ENCODE data around the gene ZBTB20. TPM values are rescaled to one million over a fixed set of nuclear protein-coding genes. Genes with fewer than 3 reads are reported as not detected.

The ZBTB20 gene
- total and polyA plus RNA-seq, 10 of the 15 experiments (the other 5 are each of a cell fraction or from before 2014, with no cell fraction given): 0.20 to 5.5 (median 2.2) TPM

GRCh38 chr3:114363554-114364202 is 783.4 kb downstream of the ZBTB20 start (continued):
- TF ChIP-seq PRDM15 (CRISPR knock-in tag; IDR thresholded peaks at IDR 0.05) (no peak), SP1 (IDR thresholded peaks at IDR 0.05; ENCODE audit: low read depth, low read length) (no peak), EP300 (IDR thresholded peaks at IDR 0.05; ENCODE audit: borderline replicate concordance in 1 of 2, control insufficient read depth in 1 of 2, low read depth in 2 of 2, low read length in 2 of 2) (no peak), MYB (IDR thresholded peaks at IDR 0.05; ENCODE audit: borderline replicate concordance, low read depth, low read length) (no peak), IKZF1 (conservative IDR thresholded peaks at IDR 0.05) (no peak), NBN (IDR thresholded peaks at IDR 0.05) (no peak), SREBF1 (IDR thresholded peaks at IDR 0.05; ENCODE audit: low read length) (no peak), NFXL1 (IDR thresholded peaks at IDR 0.05; ENCODE audit: borderline replicate concordance) (no peak), SUPT20H (IDR thresholded peaks at IDR 0.05; ENCODE audit: borderline replicate concordance, control insufficient read depth, low read depth, low read length) (no peak)
